Measurements from ENCODE around the gene SUSD1.

DNA sequence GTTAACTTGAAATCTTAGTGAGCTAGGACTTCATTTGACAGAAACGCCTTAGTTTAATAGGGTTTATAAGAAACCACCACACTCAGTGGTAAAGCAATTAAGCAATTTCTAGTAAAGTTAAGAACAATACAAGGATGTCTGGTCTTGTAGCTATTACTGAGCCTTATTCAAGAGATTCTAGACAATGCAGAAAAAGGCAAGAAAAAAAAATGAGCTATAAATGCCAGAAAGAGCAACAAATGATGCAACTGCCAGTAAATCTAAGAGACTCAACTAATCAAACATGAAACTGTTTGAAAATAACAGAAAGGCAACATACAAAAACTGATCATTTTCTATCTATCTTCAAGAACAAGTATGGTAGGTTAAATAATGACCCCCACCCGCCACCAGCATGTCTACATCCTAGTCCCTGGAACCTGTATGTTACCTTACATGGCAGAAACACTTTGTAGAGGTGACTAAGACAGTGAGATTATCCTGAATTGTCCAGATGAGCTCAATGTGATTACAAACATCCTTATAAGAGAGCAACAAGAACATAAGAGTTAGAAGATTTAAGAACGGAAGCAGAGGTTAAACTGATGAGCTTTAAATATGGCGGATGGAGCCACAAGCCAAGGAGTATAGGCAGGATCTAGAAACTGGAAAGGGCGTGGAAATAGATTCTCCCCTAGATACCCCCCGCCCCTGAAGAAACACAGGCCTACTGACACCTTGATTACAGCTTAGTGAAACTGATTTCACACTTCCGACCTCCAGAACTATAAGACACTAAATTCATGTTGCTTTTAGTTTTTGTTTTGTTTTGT, 93.0 kb downstream of the SUSD1 start:
- TF ChIP-seq POLR2AphosphoS5 (IDR thresholded peaks at IDR 0.05; ENCODE audit: borderline replicate concordance, low read depth, low read length) (no peak), FOXP2 (optimal IDR thresholded peaks at IDR 0.05; ENCODE audit: control extremely low read depth, extremely low read length, insufficient read depth) (no peak), EZH2 (IDR thresholded peaks at IDR 0.05) (no peak)
